GM10248 (cell line): ENCODE data around the gene GRID2IP.

ENCODE experiments used
- CTCF ChIA-PET: fragments of 300-600 bp; sonication (Branson Sonifier 250); formaldehyde crosslinking; extraction: SDS; loops from one replicate; lab custom pipeline; 2021; ENCODE audit warnings: antibody characterized with exemption; lab: Yijun Ruan, JAX
- POLR2A ChIA-PET: fragments of 350-650 bp; sonication (Branson Sonifier 250); formaldehyde crosslinking; extraction: SDS; loops from one replicate; lab custom pipeline; 2020; ENCODE audit warnings: antibody characterized with exemption; lab: Yijun Ruan, JAX
- DNase-seq: peaks from one replicate; pipeline ENCODE4 v3.0.0; 2012; ENCODE audit errors: extremely low spot score
- TF ChIP-seq, protein P1 (sequence below): IDR thresholded peaks from 2 replicates; pipeline ENCODE4 v1.5.1; 2012; ENCODE audit warnings: mild to moderate bottlenecking, low read depth; ENCODE audit errors: extremely low read depth, missing control alignments, control extremely low read depth

GRID2IP gene

DNA sequence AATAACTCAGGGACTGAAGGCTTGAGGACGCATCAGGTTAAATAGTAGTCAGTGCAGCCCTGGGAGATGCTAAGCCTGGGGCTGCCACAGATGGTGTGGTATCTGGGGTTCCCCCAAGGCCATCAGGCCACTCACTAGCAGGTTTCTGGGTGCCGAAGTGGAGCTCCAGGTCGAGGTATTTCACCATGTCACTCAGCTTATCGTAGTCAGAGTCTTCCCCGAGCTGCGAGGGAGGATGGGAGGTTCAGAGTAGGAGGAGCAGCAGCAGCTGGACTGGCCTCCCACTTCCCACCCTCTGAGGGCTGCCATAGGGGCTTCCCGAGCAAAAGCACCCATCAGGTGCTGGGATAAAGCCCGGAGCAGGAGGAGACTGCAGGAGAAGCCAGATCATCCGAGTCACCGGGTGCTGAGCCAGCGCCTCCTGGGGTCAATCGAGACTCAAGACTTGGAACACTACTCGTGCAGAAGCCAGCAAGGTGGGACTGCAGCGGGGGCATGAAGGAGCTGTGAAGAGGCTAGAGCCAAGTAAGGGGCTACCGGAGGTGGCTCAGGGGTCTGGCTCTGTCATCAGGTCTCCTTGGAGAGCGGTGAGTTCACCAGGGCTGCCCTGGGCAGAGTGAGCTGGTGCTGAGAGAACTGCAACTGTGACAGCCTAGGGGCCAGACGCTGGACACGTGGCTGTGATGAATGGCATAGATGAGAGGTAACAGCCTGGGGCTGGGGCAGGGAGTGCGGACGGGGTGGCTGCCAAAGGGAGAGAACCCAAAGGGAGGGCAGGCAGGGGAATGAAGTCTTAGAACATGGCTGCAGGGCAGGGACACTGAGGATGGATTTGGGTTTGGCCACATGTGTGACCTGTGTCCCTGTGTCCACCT lies 45.3 kb downstream of the GRID2IP start:
- CTCF ChIA-PET = interaction anchor here (1.0 to 1.6 kb wide), 2 partner anchors 41 to 425 kb away, joined by 3 to 4 read pairs; no protein-coding TSS in a partner anchor
- POLR2A ChIA-PET = no interaction called here
- DNase-seq = no peak
- TF ChIP-seq, protein P1, sequence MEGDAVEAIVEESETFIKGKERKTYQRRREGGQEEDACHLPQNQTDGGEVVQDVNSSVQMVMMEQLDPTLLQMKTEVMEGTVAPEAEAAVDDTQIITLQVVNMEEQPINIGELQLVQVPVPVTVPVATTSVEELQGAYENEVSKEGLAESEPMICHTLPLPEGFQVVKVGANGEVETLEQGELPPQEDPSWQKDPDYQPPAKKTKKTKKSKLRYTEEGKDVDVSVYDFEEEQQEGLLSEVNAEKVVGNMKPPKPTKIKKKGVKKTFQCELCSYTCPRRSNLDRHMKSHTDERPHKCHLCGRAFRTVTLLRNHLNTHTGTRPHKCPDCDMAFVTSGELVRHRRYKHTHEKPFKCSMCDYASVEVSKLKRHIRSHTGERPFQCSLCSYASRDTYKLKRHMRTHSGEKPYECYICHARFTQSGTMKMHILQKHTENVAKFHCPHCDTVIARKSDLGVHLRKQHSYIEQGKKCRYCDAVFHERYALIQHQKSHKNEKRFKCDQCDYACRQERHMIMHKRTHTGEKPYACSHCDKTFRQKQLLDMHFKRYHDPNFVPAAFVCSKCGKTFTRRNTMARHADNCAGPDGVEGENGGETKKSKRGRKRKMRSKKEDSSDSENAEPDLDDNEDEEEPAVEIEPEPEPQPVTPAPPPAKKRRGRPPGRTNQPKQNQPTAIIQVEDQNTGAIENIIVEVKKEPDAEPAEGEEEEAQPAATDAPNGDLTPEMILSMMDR = no peak

DNA sequence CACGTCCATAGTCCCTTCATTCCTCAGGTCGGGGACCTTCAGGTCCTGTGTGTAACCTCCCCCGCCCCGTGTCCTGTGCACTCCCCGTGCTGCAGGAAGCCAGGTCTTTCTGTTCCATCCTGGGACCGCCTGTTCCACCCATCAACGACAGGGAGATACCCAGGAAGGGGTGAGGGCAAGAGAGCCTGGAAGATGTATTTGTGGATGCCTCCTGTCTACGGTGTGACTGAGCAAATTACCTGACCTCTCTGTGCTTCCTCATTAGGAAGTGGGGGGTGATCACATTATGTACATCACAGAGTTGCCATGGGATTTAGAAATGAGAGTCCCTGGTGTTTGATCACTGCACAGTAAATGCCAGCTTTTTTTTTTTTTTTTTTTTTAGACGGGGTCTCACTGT lies 46.3 kb downstream of the GRID2IP start:
- POLR2A ChIA-PET = no interaction called here

DNA sequence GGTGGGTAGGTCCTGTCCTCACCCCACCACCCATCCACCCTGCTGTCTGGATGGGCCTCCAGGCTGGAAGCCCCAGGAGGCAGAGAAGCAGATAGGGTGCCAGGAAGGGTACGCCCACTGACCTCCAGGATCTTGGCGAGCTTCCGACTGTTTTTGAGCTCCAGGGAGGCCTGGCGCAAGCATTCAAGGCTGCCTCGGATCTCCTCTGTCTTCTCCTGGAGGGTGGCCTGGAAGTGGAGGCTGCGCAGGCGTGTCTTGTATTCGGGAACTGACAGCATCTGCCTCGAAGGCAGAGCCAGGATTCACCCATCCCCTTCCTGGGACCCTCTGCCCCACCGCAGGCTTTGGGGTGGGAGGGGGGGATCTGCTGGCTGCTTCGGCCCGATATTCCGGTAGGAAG lies 48.4 kb downstream of the GRID2IP start:
- ChIA-PET CTCF (no interaction called here), POLR2A (no interaction called here)
- DNase-seq = no peak
- TF ChIP-seq, protein P1 = no peak

More for the DNA sequence above, 46.3 kb downstream of the GRID2IP start:
- CTCF ChIA-PET = interaction anchor here (1.0 kb wide), 1 partner anchor 42 kb away, joined by 3 read pairs; no protein-coding TSS in a partner anchor
- TF ChIP-seq, protein P1 = no peak
- no peak for DNase-seq

DNA sequence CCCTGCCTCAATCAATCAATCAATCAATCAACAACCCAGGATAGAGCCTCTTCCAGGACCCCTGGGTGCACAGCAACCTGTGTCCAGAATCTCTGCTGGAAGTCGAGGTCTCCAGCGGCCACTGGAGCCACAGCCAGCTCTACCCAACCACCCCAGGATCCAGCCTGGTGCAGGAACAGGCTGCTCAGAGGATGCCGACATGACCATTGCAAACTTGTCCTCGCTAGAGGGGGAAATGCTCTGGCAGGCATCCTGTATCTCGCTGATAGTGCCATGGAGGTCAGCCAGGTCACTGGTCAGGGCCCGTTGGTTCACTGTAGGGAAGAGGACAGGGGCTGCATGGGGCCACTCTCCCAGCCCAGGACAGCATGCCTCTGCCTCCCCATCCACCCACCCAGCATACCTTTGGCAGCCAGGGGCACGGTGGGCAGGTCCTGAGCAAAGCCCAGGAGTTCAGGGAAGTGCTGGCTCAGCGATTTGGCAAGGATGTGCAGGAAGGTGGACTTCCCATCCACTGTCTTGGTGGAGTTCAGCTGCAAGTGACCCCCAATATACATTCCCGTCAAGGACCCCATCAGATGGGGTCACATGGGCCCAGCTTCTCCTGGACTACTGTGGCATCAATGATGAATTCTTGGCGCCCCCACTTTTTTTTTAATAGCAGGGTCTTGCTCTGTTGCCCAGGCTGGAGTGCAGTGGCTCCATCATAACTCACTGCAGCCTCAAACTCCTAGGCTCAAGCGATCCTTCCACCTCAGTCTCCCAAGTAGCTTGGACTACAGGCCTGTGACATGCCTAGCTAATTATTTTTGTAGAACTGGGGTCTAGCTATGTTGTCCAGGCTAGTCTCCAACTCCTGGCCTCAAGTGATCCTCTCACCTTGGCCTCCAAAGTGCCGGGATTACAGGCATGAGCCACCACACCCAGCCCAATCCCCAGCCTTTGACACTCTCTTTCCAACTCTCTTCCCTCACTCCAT lies 49.4 kb downstream of the GRID2IP start:
- ChIA-PET CTCF (no interaction called here), POLR2A (no interaction called here)
- no peak for DNase-seq
- TF ChIP-seq, protein P1 = no peak

- no peak for DNase-seq
- POLR2A ChIA-PET = no interaction called here
- CTCF ChIA-PET = no interaction called here
- TF ChIP-seq, protein P1 = no peak
Measured at GRCh38 chr7:6500691-6501090, 50.6 kb downstream of the GRID2IP start.

DNA sequence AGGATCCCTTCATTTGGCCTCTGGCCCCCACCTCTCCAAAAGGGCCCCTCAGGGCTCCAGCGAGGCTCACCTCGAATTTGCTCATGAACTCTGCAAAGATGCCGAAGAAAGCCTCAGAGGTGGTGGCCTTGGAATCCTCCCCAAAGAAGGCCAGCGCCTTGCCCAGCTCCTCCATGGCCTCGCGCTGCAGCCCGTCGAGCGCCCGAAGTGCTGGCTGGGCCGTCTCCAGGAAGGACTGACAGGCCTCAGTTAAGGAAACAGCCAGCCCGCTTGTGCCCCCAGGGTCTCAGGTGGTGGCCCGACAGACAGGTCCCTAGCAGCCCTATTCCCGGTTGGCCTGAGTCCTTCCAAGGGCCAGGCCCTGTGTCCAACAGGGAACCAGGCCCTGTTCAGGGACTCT lies 53.3 kb downstream of the GRID2IP start:
- POLR2A ChIA-PET = no interaction called here
- no peak for DNase-seq
- CTCF ChIA-PET = interaction anchor here (1.3 kb wide), 1 partner anchor 60 kb away, joined by 3 read pairs; no protein-coding TSS in a partner anchor
- TF ChIP-seq, protein P1 = no peak
